Spleen (tissue), 7 donors: ENCODE measurements around the gene SLC35F6.

ENCODE experiments used
- POLR2A ChIP-seq, 3 donors: fragments of 450-650 bp; IDR thresholded peaks; one replicate each; pipeline ENCODE4 v1.5.1; 2017; ENCODE audit warnings: antibody characterized with exemption in 3 of 3, mild to moderate bottlenecking in 1 of 3
- POLR2AphosphoS5 ChIP-seq, 3 donors: sonication (generic); formaldehyde crosslinking; IDR thresholded peaks; one replicate each; pipeline ENCODE4 v1.5.1; 2017; ENCODE audit warnings: antibody characterized with exemption in 3 of 3
- TF ChIP-seq, protein P1 (sequence below), 11 experiments: fragments of 200-600 bp in 7 of 11; fragments of 450-650 bp in 4 of 11; sonication (generic) in 4 of 11; IDR thresholded peaks in 8 of 11; conservative IDR thresholded peaks in 3 of 11; 1 replicate in 7 of 11; 2 replicates in 4 of 11; pipeline versions ENCODE4 v1.4.0 to v1.8.0; 2016 to 2021; ENCODE audit warnings: antibody characterized with exemption in 11 of 11, inconsistent platforms in 4 of 11, mild to moderate bottlenecking in 1 of 11
- donor health status: DM: no; HTN: no; CAD: no; lungs with moderate emphysema.
- donor health status: DM: no; HTN: no; CAD: no.
- donor health status: DM: no; HTN: no; CAD: no.

- TF ChIP-seq, protein P1, sequence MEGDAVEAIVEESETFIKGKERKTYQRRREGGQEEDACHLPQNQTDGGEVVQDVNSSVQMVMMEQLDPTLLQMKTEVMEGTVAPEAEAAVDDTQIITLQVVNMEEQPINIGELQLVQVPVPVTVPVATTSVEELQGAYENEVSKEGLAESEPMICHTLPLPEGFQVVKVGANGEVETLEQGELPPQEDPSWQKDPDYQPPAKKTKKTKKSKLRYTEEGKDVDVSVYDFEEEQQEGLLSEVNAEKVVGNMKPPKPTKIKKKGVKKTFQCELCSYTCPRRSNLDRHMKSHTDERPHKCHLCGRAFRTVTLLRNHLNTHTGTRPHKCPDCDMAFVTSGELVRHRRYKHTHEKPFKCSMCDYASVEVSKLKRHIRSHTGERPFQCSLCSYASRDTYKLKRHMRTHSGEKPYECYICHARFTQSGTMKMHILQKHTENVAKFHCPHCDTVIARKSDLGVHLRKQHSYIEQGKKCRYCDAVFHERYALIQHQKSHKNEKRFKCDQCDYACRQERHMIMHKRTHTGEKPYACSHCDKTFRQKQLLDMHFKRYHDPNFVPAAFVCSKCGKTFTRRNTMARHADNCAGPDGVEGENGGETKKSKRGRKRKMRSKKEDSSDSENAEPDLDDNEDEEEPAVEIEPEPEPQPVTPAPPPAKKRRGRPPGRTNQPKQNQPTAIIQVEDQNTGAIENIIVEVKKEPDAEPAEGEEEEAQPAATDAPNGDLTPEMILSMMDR (IDR thresholded peaks at IDR 0.05 in 8 of 11, conservative IDR thresholded peaks at IDR 0.05 in 3 of 11), result no peak
- TF ChIP-seq POLR2A (IDR thresholded peaks at IDR 0.05), result no peak
- TF ChIP-seq POLR2AphosphoS5 (IDR thresholded peaks at IDR 0.05), result no peak
Measured at GRCh38 chr2:26746934-26747333, 17.1 kb upstream of the SLC35F6 start.
